Esophagus muscularis mucosa (tissue), 3 donors: Measurements from ENCODE around the gene MXI1.

ENCODE experiments used
- CTCF ChIP-seq, 3 experiments: fragments of 200-600 bp in 2 of 3; fragments of 450-650 bp in 1 of 3; sonication (generic) in 2 of 3; IDR thresholded peaks; one replicate each; pipeline ENCODE4 v1.5.1; 2017 to 2019; ENCODE audit warnings: antibody characterized with exemption in 3 of 3, mild to moderate bottlenecking in 2 of 3, moderate library complexity in 1 of 3
- POLR2A ChIP-seq: fragments of 450-650 bp; IDR thresholded peaks from one replicate; pipeline ENCODE4 v1.6.1; 2017; ENCODE audit warnings: antibody characterized with exemption, moderate library complexity, mild to moderate bottlenecking, low read depth
- POLR2AphosphoS5 ChIP-seq, 2 donors: sonication (generic); formaldehyde crosslinking; IDR thresholded peaks; one replicate each; pipeline ENCODE4 v1.6.1; 2017; ENCODE audit warnings: antibody characterized with exemption in 2 of 2

GRCh38 chr10:110203500-110204455 is 3.6 kb upstream of the MXI1 start:
- TF ChIP-seq CTCF (IDR thresholded peaks at IDR 0.05) (no peak), POLR2AphosphoS5 (IDR thresholded peaks at IDR 0.05) (no peak), POLR2A (no peak)
